GM04503 (cell line): ENCODE measurements around the gene SORCS3.

Source experiments
- DNase-seq: peaks from one replicate; pipeline ENCODE4 v3.0.0-alpha.2; 2012; ENCODE audit warnings: low read depth

Gene SORCS3

DNA sequence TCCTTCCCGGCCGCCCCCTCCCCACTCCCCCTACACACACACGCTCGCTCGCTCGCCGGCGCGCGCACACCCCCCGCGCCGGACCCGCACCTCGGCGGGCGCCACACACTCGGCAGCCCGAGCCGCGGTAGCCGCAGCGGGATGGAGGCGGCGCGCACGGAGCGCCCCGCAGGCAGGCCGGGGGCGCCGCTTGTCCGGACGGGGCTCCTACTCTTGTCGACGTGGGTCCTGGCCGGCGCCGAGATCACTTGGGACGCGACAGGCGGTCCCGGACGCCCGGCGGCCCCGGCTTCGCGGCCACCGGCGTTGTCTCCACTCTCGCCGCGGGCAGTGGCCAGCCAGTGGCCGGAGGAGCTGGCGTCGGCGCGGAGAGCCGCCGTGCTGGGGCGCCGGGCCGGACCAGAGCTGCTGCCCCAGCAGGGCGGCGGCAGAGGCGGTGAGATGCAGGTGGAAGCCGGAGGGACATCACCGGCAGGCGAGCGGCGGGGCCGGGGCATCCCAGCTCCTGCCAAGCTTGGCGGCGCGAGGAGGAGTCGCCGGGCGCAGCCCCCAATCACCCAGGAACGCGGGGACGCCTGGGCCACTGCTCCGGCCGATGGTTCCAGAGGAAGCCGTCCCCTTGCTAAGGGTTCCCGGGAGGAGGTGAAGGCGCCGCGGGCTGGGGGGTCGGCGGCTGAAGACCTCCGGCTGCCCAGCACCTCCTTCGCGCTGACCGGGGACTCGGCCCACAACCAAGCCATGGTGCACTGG lies at the start of gene SORCS3:
Gene SORCS3 (plus strand): TSS at position 104 of the 750 bp plus-strand sequence.
- DNase-seq: no peak

DNA sequence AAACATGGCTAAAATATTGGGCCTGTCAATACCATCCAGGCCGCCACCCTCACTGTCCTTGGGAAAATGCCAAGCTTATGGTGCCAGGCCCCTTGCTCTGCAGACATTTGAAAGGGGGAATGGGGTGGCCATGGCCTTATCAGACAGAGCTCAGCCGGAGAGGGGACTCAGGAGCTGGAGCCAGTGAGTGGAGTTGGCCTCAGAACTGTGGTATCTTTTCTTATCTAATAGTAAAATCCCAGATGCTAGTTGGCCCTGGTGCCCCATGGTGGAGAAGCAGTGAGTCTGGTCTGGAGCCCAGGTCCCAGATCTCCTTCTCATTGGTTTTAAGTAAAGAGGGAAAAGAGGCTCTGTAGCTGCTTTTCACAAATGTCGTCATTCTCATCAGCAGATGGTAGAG lies 49.6 kb upstream of the SORCS3 start:
- no peak for DNase-seq

DNA sequence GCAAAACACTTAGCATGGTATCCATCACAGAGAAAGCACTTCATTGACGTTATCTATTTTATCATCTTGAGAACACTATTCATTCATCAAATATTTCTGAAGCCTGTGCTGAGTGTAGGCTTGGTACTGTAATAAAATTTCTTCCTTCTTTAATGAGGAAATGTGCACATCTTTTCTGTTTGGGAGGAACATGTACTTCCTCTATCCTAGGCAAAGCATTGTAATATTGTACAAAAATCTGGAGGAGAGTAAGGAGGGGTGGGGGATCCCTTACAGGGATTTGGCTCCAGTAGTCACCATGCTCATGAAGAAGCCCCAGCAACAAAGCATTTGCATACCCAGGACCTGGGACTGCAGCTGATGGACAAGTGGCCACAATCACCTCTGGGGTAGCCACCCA lies 39.9 kb upstream of the SORCS3 start:
- DNase-seq: no peak

DNA sequence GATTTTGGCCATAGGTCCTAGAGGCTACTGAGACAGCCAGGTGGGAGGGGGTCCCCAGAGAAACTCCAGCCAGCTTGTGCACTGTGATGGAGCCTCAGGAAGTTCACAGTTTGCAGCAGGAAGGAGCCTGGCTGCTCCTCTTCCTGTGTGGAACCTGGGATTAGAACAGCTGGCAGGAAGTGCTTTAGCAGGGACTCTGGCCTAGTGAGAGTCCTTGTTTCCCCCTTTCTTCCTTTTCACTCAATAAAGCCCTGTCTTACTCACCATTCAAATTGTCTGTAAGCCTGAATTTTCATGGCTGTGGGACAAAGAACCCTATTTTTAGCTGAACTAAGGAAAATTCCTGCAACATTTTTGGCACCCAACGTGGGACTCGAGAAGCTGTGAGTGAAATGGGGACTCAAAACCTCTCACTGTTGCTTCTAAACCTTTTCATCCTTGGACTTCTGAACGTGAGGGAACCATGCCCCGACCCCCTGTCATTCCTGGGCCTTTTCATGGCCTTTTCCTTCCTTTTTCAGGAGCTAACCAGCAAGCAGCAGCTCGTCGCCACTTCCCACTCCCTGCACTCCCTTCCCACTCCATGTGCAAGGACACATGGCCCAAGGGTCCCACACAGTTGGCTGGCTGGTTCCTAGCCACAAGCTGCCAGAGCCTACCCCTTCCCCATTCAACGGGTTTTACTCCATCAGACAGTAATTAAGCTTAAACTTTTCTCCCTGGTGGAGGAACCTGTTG lies 32.8 kb upstream of the SORCS3 start:
- DNase-seq: no peak

DNA sequence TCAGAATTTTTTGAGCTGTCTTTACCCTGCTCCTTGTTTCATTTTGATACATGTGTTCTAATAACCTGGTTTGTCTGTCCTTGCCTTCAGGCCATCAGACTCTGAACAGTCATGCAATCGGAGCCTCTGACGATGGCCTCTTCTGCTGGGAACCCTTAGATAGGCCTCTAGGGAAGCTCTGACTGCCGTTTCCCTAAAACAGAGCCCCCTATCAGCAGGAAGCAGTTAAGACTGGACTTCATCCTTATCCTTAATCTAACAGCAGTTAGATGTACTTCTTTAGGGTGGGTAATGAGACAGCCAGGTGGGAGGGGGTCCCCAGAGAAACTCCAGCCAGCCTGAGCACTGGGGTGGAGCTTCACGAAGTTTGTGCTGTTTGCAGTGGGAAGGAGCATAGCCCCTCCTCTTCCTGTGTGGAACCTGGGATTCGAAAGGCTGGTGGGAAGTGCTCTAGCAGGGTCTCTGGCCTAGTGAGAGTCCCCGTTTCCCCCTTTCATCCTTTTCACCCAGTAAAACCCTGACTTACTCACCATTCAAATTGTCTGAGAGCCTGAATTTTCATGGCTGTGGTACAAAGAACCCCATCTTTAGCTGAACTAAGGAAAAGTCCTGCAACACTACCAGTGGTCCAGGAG lies 28.4 kb upstream of the SORCS3 start:
- DNase-seq: no peak

DNA sequence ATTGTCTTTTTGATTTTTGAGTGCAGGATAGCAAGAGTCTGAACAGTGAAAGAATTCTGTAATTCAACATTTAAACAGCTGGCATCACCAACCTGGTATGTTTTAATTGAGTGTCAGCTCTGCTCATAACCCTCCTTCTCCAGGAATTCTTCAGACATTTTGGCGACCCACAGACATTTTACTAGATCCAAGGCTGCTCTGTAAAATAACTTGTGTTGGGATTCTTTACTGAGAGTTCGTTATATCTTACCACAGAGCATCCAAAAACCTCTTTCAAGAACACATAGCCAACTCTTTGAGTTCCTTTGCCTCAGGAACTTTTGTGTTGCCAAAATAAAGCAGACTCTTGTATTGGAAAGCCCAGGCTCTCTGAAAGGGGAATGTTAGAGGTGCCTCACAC lies 27.7 kb upstream of the SORCS3 start:
- DNase-seq: no peak

DNA sequence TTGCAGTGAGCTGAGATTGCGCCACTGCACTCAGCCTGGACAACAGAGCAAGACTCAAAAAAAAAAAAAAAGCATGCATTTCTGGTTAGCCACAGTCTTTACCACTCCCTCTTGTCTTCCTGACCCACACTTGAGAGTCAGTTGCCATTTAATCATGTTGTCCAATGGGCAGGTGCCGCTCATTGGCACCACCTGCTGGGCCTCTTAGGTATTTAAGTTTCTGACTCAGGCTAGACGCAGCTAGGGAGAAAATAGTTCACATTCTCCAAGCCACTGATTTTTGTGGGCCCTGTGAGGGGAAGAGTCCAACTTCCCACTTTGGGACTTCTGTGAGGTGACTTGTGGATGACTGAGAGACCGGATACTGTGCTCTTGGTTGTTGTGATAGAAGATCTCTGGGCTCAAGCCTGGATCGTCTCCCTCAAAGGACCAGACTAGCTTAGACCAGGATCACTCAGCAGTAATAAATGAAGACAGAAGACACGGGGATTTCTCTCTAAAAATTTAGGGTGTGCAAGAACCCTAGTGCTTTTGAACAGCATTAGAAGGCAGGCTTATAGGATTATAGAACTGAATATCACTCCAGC lies 26.8 kb upstream of the SORCS3 start:
- no peak for DNase-seq

DNA sequence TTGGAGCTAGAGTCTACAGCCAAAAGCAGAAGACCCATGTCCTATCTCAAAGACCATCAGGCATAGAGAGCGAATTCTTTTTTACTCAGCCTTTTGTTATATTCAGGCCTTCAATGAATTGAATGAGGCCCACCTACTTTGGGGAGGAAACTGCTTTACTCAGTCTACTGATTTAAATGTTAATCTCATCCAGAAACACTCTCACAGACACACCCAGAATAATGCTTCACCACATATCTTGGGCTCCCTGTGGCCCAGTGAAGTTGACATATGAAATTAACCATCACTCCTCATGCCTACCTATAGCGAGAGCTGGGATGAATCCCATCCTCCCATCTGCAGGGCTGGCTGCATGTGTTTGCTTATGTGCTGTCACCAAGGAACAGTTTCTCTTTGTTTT lies 26.0 kb upstream of the SORCS3 start:
- DNase-seq: no peak

DNA sequence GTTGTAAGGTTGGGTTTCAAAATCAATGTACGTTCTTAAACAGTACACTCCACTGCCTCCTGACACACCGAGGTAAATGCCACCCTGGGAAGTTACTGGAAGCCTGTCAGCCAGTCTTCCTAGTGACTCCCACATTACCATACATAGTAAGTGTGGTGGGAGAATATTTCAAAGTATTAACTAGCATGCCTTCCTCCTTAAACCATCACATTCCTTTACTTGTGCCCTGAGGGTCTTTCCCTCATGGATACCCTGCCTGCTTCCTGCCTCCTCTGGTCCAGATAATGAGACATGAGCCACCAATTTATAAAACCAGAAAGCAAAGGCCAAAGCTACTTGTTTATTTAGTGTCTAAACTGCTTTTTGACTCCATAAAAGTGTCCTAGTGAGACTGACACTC lies 23.3 kb upstream of the SORCS3 start:
- DNase-seq: no peak

DNA sequence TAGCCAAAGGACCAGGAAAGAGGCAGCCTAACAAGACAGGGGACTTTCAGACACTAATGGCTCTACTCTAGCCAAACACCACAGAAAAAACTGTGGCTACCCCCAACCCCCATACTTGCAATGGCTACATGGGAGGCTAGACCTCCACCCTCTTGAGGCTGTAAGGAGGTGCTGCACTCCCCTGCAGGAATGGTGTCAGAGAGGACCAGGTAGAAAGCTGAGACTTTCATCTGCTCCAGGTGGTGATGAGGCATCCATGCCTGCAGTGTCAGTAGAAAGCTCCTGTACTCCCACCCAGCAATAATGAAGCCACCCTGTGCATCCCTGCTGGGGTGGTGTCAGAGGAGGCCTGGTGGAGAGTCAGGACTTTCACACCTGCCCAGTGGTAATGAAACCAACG lies 18.9 kb upstream of the SORCS3 start:
- DNase-seq: no peak

DNA sequence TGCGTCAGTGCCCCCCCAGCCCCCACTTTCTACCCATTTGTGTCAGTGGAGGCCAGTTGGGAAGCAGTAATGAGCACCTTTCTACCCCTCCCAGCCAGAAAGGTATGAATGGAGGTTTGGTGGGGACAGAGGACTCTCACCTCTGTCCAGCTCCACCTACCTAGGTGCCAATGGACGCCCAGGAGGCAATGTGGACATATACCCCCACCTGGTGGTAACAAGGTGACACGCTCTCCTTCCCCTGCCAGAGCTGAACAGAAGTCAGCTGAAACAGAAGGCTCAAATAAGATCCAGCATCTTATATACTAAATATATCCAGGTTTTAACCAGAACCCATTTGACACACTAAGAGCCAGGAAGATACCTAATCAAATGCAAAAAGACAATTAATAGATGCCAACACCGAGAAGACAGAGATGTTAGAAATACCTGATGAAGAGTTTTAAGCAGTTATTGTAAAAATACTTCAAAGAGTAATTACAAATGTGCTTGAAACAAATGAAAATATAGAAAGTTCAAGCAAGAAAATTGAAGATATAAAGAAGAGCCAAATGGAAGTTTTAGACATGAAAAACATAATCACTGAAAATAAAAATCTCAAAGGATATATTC lies 18.4 kb upstream of the SORCS3 start:
- DNase-seq: no peak

DNA sequence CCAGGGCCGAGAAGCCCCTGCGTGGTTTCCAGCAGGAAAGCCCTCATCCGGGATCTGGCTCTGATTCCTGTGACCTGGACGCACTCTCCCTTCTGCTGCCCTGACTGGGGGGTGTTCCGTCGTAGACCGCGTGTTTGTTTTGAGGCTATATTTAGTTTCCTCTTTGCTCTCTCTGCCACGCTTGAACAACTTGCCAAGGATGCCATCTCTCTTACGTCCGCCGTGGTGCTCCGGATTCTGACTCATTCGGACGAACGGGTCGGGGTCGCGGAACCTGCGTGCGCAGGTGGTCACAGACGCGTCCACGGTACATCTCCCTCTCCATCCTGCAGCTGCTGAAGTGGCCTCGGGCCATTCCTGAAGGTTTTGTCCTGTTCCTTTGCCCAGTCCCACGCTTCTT lies 10.4 kb upstream of the SORCS3 start:
- no peak for DNase-seq

DNA sequence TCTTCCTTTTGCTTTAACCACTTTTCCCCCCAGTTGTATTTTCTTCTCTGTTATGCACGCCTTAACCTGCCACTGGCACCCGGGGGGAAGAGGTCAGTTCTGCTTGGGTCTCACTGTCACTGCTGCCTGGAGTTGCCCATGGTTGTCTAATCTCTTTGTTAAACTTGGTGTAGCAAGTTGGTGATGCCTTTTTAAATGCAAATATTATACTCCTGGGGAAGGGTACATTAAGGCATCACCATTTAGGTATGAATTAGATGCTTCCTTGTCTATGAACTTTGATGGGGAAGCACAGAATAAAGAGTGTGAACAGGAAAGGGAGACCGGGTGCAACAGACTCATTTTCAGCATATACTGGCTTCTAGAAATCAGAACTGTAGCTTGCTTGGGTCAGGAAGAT lies 9.1 kb upstream of the SORCS3 start:
- DNase-seq: no peak

DNA sequence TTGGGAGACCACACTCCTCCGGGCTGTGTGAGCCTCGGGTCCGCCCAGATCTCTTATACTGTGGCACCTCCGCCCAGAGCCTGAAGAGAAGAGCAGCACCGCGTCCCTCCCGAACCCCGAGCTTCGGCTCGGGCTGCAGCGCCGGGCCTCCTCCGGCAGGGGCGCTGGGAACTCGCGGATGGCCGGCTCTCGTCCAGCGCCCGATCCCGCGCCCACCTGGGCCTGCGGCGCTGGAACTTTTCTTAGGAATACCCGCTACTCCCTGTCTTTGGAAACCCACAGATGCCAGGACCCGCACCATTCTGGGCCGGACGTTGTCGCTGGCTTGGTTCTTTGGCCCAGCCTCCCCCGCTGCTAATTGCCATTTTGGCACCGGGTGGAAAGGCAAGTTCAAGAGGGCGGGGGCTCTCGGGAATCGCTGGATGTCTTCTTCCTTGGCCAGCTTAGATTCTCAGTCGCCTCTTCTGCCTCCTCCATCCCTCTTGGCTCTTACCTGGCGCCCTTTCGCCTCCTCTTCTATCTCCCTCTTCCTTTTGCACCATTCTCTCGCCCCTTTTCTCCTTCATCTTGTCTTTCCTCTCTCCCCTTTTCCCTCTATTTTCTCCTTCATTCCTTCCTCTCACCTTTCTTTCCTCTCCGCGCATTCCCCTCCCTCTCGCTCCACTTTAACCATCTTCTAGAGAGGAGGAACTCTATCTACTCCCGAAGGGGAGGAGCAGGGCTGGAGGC lies 2.1 kb upstream of the SORCS3 start:
- DNase-seq: no peak

DNA sequence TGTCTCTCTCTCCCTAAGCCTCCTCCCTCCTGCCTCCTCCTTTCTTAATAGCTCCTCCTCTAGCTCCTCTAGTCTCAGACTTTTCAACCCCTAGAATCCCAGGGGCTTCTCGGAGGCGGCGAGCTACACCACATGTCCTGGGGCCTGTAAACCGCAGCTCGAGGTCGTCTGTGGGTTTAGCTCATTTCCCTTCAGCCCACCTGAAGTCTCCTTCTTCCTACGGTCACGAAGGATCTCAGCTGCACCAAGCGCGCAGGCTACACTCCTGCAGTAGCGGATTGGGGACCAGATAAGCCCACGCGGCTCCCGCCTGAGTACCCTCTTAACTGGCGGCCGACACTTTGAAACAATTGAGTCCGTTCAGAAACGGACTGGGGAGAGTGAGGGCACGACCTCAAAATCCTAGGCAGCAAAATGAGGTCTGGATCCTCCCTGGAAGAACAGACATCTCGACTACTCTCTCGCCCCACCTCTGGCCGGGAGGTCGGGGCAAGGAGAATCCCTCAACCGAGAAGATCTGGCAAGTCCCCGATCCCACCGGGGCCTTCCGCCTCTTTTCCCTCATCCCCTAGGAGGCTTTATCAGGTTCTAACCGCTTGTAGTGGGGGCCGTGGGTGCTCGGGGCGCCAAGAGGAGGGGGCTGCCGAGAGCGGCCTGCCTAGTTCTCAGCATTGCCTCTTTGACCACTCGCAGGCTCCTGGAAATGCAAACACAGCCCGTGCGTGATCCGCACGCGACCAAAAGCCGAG lies 1.3 kb upstream of the SORCS3 start:
- no peak for DNase-seq

DNA sequence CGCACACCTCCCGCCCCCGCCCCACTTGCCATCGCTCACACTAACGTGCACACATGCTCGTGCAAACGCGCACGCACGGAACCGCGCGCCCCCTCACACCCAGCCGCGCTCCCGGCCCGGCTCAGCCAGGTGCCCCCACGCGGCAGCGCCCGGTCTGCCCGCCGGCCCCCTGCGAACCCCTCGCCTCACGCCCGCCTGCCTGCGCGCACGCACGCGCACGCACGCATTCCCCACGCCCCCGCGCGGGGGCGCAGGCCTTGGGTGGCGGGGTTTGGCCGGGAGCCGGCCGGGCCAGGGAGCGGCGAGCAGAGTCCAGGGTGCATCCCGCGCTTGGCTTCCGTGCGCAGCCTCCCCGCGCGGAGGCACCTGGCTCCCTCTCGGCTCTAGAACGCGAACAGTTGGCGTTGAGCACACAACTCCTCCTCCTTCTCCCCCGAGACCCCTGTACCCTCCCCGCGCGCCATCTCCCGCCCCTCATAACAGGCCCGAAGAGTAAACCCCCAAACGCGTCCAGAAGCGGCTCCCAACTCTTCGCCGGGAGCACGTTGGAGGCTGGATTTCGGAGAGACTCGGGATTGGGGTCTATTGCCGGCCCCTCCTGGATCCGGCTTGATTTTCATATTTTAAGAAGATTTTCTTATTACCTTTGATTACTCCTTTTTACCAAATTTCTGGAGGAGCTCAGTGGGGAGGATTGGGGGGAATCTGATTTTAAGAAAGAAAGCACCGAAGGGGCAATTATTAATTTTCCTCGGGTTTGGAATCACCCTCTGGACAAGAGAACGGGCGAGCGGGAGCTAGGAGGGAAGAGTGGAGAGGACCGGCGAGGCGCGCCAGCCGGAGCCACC lies 527 bp upstream of the SORCS3 start:
- no peak for DNase-seq

DNA sequence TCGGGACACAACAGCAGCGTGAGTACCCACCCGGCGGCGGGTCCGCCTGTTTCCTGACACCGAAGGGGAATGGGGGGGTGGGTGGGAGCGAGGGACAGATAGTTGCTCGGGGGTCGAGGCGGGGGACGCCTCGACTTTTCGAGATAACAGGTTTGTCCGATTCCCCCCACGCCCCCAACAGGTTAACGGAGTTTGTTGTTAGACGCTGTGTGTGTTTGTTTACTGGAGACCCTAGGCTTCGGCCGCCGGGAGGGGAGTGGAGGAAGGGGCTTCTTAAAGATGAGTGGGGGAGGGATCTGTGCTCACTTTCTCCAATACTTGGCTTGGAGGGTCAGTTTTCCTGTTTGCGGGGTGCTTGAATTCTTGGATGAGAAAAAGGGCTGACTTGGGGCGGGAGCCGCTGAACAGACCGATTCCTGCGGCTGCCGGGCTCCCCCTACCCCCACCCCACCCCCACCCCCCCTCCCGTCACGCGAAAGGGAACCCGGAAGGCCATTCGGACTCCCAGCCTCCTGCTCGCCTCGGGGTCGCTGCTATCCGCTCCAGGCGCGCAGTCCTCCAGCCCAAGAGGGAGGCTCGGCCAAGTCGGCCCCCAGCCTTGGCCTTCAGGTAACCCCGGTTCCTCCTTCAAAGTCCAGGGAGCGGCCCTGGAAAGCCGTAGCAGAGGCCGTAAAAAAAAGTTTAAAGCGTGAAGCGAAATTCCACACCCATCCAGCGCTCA lies 1.0 kb downstream of the SORCS3 start:
- no peak for DNase-seq

DNA sequence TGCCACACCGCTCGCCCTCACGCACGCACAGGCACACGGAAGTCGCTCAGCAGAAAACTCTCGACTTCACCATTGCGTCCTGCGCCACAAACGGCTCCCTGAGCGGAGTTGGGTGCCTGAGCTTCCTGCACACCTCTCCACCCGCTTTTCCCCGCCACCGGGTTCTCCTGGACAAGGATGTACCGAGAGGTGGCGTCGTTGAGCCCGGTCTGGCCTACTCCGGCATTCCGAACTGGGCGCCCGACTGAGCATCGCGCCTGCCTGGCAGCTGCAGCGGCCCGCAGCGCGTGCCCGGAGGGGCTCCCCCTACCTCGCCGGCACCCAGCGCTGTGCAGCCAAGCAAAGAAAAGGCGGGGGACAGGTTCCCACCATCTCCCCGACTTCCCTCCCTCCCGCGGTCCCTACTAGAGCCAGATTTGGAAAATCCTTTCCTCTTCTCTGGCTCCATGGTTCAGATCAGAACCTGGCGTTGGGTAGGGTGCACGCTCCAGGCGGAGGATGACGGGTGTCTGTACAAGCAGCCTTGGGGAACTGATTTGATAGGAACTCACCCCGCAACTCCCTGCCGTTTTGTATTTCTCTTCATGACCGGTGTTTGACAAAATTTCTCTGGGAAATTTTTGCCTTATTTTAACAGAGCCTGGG lies 1.7 kb downstream of the SORCS3 start:
- DNase-seq: no peak

DNA sequence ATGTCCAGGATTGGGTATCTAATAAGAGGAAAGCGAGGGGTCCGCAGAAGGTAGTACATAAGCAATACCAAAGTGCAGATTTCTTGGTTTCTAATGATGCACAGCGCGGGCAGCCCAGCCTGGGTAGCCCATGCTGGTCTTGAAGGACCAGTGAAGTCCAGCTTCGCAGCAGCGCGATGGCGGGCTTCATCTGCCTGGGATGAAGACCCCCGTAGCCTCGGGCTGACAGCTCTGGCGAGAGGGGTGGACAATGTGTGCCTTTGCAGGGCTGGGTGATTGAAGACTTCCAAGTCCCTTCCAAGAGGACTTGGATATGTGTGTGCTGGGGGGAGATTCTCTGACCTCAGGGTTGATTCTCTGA lies 2.2 kb downstream of the SORCS3 start:
- no peak for DNase-seq
